Mesendoderm (in vitro differentiated cells): ENCODE data around the gene CEP128.

Experiments
- DNase-seq: peaks from one replicate; pipeline ENCODE4 v3.0.0; 2013
- H2AK5ac ChIP-seq: 2 replicates; pipeline ENCODE4 v1.6.1; 2013; ENCODE audit warnings: low read length, inconsistent platforms
- H2BK120ac ChIP-seq: 2 replicates; pipeline ENCODE4 v1.6.1; 2013; ENCODE audit warnings: low read depth, mild to moderate bottlenecking, low read length, moderate library complexity, mixed read lengths
- H2BK15ac ChIP-seq: replicated peaks from 2 replicates; pipeline ENCODE4 v1.6.1; 2013; ENCODE audit warnings: low read depth, mild to moderate bottlenecking, moderate library complexity
- H2BK5ac ChIP-seq: 2 replicates; pipeline ENCODE4 v1.6.1; 2013; ENCODE audit warnings: low read length, inconsistent platforms
- H3K18ac ChIP-seq: 2 replicates; pipeline ENCODE4 v1.6.1; 2013; ENCODE audit warnings: mild to moderate bottlenecking, low read length, mixed read lengths
- H3K23ac ChIP-seq: one replicate; pipeline ENCODE4 v1.6.1; 2013; ENCODE audit warnings: low read length
- H3K27ac ChIP-seq: 2 replicates; pipeline ENCODE4 v1.5.1; 2013; ENCODE audit warnings: low read depth, mild to moderate bottlenecking, inconsistent platforms, low read length, moderate library complexity
- H3K27me3 ChIP-seq: 2 replicates; pipeline ENCODE4 v1.6.1; 2013; ENCODE audit warnings: low read length, control low read depth, mild to moderate bottlenecking, inconsistent platforms; ENCODE audit not compliant: insufficient read depth, poor library complexity
- H3K36me3 ChIP-seq: 2 replicates; pipeline ENCODE4 v1.6.1; 2013; ENCODE audit warnings: low read length, inconsistent platforms; ENCODE audit not compliant: control insufficient read depth, insufficient read depth
- H3K4ac ChIP-seq: one replicate; pipeline ENCODE4 v1.6.1; 2013; ENCODE audit warnings: low read depth, mild to moderate bottlenecking, low read length, moderate library complexity
- H3K4me1 ChIP-seq: 2 replicates; pipeline ENCODE4 v1.6.1; 2013; ENCODE audit warnings: low read depth, low read length, inconsistent platforms; ENCODE audit not compliant: control insufficient read depth
- H3K4me2 ChIP-seq: 2 replicates; pipeline ENCODE4 v1.6.1; 2013; ENCODE audit warnings: low read length
- H3K4me3 ChIP-seq: 2 replicates; pipeline ENCODE4 v1.5.1; 2013; ENCODE audit warnings: mild to moderate bottlenecking, low read length
- H3K56ac ChIP-seq: one replicate; pipeline ENCODE4 v1.6.1; 2013; ENCODE audit warnings: low read length
- H3K79me1 ChIP-seq: 2 replicates; pipeline ENCODE4 v1.6.1; 2013; ENCODE audit warnings: low read length, inconsistent platforms
- H3K79me2 ChIP-seq: 2 replicates; pipeline ENCODE4 v1.6.1; 2013; ENCODE audit warnings: mild to moderate bottlenecking, low read length; ENCODE audit not compliant: control insufficient read depth, insufficient read depth
- H3K9ac ChIP-seq: 2 replicates; pipeline ENCODE4 v1.6.1; 2013; ENCODE audit warnings: low read length, inconsistent platforms
- H4K5ac ChIP-seq: one replicate; pipeline ENCODE4 v1.6.1; 2013; ENCODE audit warnings: low read length
- H4K8ac ChIP-seq: one replicate; pipeline ENCODE4 v1.6.1; 2013; ENCODE audit warnings: low read depth, mild to moderate bottlenecking, control low read depth, low read length, moderate library complexity
- WGBS: extraction: QIAGEN DNeasy Blood & Tissue Kit; methylation state at CpG from one replicate; pipeline ENCODE4 v1.1.7; 2013; ENCODE audit warnings: low lambda C conversion rate, missing lambda C conversion rate; ENCODE audit not compliant: insufficient coverage; ENCODE audit errors: extremely low coverage; 5-methylcytosine and 5-hydroxymethylcytosine counted together

CEP128 gene

GRCh38 chr14:80781972-80782367, 159.6 kb downstream of the CEP128 start:
- Histone ChIP-seq H3K27me3 (no peaks in the 10 kb centered on the region), H2BK15ac (no peak overlapping the region), H4K5ac (no peak overlapping the region), H3K18ac (no peak overlapping the region), H2BK120ac (no peak overlapping the region), H3K79me1 (no peaks in the 10 kb centered on the region), H3K4me3 (no peak overlapping the region), H3K27ac (no peak overlapping the region), H3K4me2 (no peak overlapping the region), H3K4ac (no peak overlapping the region), H3K36me3 (no peaks in the 10 kb centered on the region), H3K23ac (no peak overlapping the region), H3K4me1 (no peaks in the 10 kb centered on the region), H2AK5ac (no peak overlapping the region), H3K79me2 (no peaks in the 10 kb centered on the region), H4K8ac (no peak overlapping the region), H3K9ac (no peak overlapping the region), H3K56ac (no peak overlapping the region), H2BK5ac (no peak overlapping the region)
- no peak for DNase-seq
- no CpG with 5 or more reads among the region's 1 CpG for WGBS

GRCh38 chr14:80780500-80780899, 161.0 kb downstream of the CEP128 start:
- Histone ChIP-seq H3K4me1 (no peaks in the 10 kb centered on the region), H3K36me3 (no peaks in the 10 kb centered on the region), H3K4ac (no peak overlapping the region), H3K4me3 (no peak overlapping the region), H3K27ac (no peak overlapping the region), H3K56ac (no peak overlapping the region), H2BK15ac (no peak overlapping the region), H3K18ac (no peak overlapping the region), H3K27me3 (no peaks in the 10 kb centered on the region), H4K5ac (no peak overlapping the region), H3K79me1 (no peaks in the 10 kb centered on the region), H2BK5ac (no peak overlapping the region), H3K23ac (no peak overlapping the region), H2BK120ac (no peak overlapping the region), H2AK5ac (no peak overlapping the region), H3K79me2 (no peaks in the 10 kb centered on the region), H3K9ac (no peak overlapping the region), H4K8ac (no peak overlapping the region), H3K4me2 (no peak overlapping the region)
- no CpG with 5 or more reads among the region's 1 CpG for WGBS
- DNase-seq, result no peak

DNA sequence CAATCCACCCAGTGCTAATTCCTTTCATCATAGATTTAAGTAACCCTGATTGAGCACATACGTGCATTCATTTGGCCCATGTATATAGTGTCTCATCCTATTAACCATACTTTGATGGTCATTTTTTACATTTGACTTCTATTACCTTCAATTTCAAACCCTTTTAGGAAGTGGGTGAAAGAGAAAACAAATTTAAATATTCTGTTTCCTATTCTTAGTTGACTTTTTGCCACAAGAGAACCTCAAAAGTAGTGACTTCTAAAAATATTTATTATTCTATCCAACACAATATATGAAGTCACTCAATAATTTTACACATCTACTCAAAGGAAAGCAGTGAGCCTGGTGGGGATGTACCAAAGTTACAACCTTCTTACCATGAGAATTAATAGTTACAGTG, 164.9 kb downstream of the CEP128 start:
- H3K79me2 ChIP-seq, result no peaks in the 10 kb centered on the region
- H3K4me1 ChIP-seq, result no peaks in the 10 kb centered on the region
- no peak overlapping the region for H2BK15ac ChIP-seq
- no peak overlapping the region for H4K8ac ChIP-seq
- no peak overlapping the region for H2BK120ac ChIP-seq
- no peak overlapping the region for H3K27ac ChIP-seq
- H3K56ac ChIP-seq, result no peak overlapping the region
- no CpG with 5 or more reads among the region's 1 CpG for WGBS
- H2BK5ac ChIP-seq, result no peak overlapping the region
- no peak overlapping the region for H3K18ac ChIP-seq
- H3K4me3 ChIP-seq, result no peak overlapping the region
- H3K23ac ChIP-seq, result no peak overlapping the region
- H3K36me3 ChIP-seq, result no peaks in the 10 kb centered on the region
- H4K5ac ChIP-seq, result no peak overlapping the region
- H3K4me2 ChIP-seq, result no peak overlapping the region
- H3K79me1 ChIP-seq, result no peaks in the 10 kb centered on the region
- no peaks in the 10 kb centered on the region for H3K27me3 ChIP-seq
- no peak overlapping the region for H3K4ac ChIP-seq
- no peak overlapping the region for H2AK5ac ChIP-seq
- no peak overlapping the region for H3K9ac ChIP-seq
- DNase-seq, result no peak

DNA sequence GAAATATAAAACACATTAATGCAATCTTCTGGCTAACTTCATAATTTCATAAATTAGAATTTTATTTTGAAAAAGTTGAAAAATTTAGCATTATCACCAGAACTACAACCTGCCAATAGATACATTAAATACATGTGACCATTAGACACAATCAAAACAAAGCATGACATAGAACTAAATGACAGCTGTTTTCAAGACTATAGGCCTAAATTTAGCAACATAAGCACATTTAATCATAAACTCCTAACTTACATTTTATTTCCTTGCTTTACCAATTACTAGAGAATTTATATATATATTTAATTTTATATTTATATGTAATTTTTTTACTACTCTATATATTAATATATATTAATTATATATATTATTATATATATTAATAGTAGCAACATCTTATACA, 165.4 kb downstream of the CEP128 start:
- H2BK15ac ChIP-seq, result no peak overlapping the region
- no peak overlapping the region for H3K23ac ChIP-seq
- no peak overlapping the region for H2AK5ac ChIP-seq
- no peak overlapping the region for H4K5ac ChIP-seq
- no peak overlapping the region for H4K8ac ChIP-seq
- no peak overlapping the region for H3K9ac ChIP-seq
- no peak for DNase-seq
- H3K79me2 ChIP-seq, result no peaks in the 10 kb centered on the region
- no peak overlapping the region for H3K4me2 ChIP-seq
- H3K18ac ChIP-seq, result no peak overlapping the region
- H2BK120ac ChIP-seq, result no peak overlapping the region
- no peak overlapping the region for H3K27ac ChIP-seq
- no peak overlapping the region for H3K56ac ChIP-seq
- H3K79me1 ChIP-seq, result no peaks in the 10 kb centered on the region
- H3K4me1 ChIP-seq, result no peaks in the 10 kb centered on the region
- no peak overlapping the region for H3K4me3 ChIP-seq
- no peak overlapping the region for H2BK5ac ChIP-seq
- H3K36me3 ChIP-seq, result no peaks in the 10 kb centered on the region
- no peaks in the 10 kb centered on the region for H3K27me3 ChIP-seq
- H3K4ac ChIP-seq, result no peak overlapping the region

- Histone ChIP-seq H3K79me2 (no peaks in the 10 kb centered on the region), H3K4ac (no peak overlapping the region), H3K23ac (no peak overlapping the region), H2BK120ac (no peak overlapping the region), H3K79me1 (no peaks in the 10 kb centered on the region), H3K27ac (no peak overlapping the region), H3K4me2 (no peak overlapping the region), H4K8ac (no peak overlapping the region), H2AK5ac (no peak overlapping the region), H3K56ac (no peak overlapping the region), H2BK15ac (no peak overlapping the region), H3K4me1 (no peaks in the 10 kb centered on the region), H3K36me3 (no peaks in the 10 kb centered on the region), H2BK5ac (no peak overlapping the region), H3K18ac (no peak overlapping the region), H3K9ac (no peak overlapping the region), H3K4me3 (no peak overlapping the region), H4K5ac (no peak overlapping the region), H3K27me3 (no peaks in the 10 kb centered on the region)
- no CpG with 5 or more reads among the region's 5 CpGs for whole genome bisulfite sequencing
- no peak for DNase-seq
Measured at GRCh38 chr14:80772504-80772903, 169.0 kb downstream of the CEP128 start.

GRCh38 chr14:80771201-80771600, 170.3 kb downstream of the CEP128 start:
- H2BK120ac ChIP-seq, result no peak overlapping the region
- no peak overlapping the region for H3K56ac ChIP-seq
- H3K79me2 ChIP-seq, result no peaks in the 10 kb centered on the region
- H3K4me1 ChIP-seq, result no peaks in the 10 kb centered on the region
- no CpG with 5 or more reads among the region's 1 CpG for WGBS
- no peak overlapping the region for H3K4me2 ChIP-seq
- no peak overlapping the region for H3K18ac ChIP-seq
- no peak overlapping the region for H3K23ac ChIP-seq
- DNase-seq, result no peak
- H2AK5ac ChIP-seq, result no peak overlapping the region
- no peak overlapping the region for H3K27ac ChIP-seq
- no peak overlapping the region for H3K4me3 ChIP-seq
- H3K27me3 ChIP-seq, result no peaks in the 10 kb centered on the region
- no peak overlapping the region for H3K4ac ChIP-seq
- H2BK5ac ChIP-seq, result no peak overlapping the region
- H4K8ac ChIP-seq, result no peak overlapping the region
- H2BK15ac ChIP-seq, result no peak overlapping the region
- no peak overlapping the region for H4K5ac ChIP-seq
- H3K79me1 ChIP-seq, result no peaks in the 10 kb centered on the region
- H3K36me3 ChIP-seq, result no peaks in the 10 kb centered on the region
- no peak overlapping the region for H3K9ac ChIP-seq
